Neuronal stem cell (in vitro differentiated cells): ENCODE data around the gene UVSSA.
"Not testable (repeated sequence)": the region's sequence is repeated elsewhere in the genome, so short reads cannot be mapped to it uniquely, and the experiment has no call there.

Experiments used
- DNase-seq: peaks from one replicate; pipeline ENCODE4 v3.0.0-alpha.2; 2013; ENCODE audit warnings: low spot score
- H2AFZ ChIP-seq: one replicate; pipeline ENCODE4 v1.6.1; 2013; ENCODE audit warnings: mild to moderate bottlenecking, low read length, inconsistent platforms
- H2AK5ac ChIP-seq: 2 replicates; pipeline ENCODE4 v1.6.1; 2013; ENCODE audit warnings: low read depth, mild to moderate bottlenecking, inconsistent platforms, low read length, moderate library complexity, mixed read lengths
- H2BK120ac ChIP-seq: 2 replicates; pipeline ENCODE4 v1.6.1; 2013; ENCODE audit warnings: low read depth, mild to moderate bottlenecking, inconsistent platforms, low read length, moderate library complexity, mixed read lengths
- H2BK12ac ChIP-seq: one replicate; pipeline ENCODE4 v1.6.1; 2013; ENCODE audit warnings: low read length, inconsistent platforms
- H2BK15ac ChIP-seq: 2 replicates; pipeline ENCODE4 v1.6.1; 2013; ENCODE audit warnings: mild to moderate bottlenecking, low read length, inconsistent platforms, mixed read lengths
- H2BK5ac ChIP-seq: one replicate; pipeline ENCODE4 v1.6.1; 2013; ENCODE audit warnings: inconsistent platforms, mild to moderate bottlenecking, low read length, moderate library complexity
- H3K14ac ChIP-seq: one replicate; pipeline ENCODE4 v1.6.1; 2013; ENCODE audit warnings: low read length, inconsistent platforms
- H3K18ac ChIP-seq: 2 replicates; pipeline ENCODE4 v1.6.1; 2013; ENCODE audit warnings: low read length, inconsistent platforms
- H3K23ac ChIP-seq: 2 replicates; pipeline ENCODE4 v1.6.1; 2013; ENCODE audit warnings: low read depth, mild to moderate bottlenecking, mixed read lengths, low read length, inconsistent platforms; ENCODE audit not compliant: poor library complexity
- H3K27ac ChIP-seq: replicated peaks from 3 replicates; pipeline ENCODE4 v1.5.1; 2013; ENCODE audit warnings: low read length, inconsistent platforms
- H3K27me3 ChIP-seq, 3 experiments: 2 replicates each; pipeline ENCODE4 v1.6.1; 2013; ENCODE audit warnings: low read length in 3 of 3, mild to moderate bottlenecking in 2 of 3, inconsistent platforms in 1 of 3, low read depth in 1 of 3, mixed read lengths in 1 of 3, moderate library complexity in 1 of 3; ENCODE audit not compliant: control insufficient read depth in 3 of 3, insufficient read depth in 3 of 3
- H3K36me3 ChIP-seq, 2 donors: replicated peaks in 1 of 2; 2 replicates each; pipeline ENCODE4 v1.6.1; 2013; ENCODE audit warnings: low read length in 2 of 2; ENCODE audit not compliant: control insufficient read depth in 2 of 2, insufficient read depth in 2 of 2
- H3K4ac ChIP-seq: 2 replicates; pipeline ENCODE4 v1.6.1; 2013; ENCODE audit warnings: inconsistent platforms, mild to moderate bottlenecking, low read length, moderate library complexity
- H3K4me1 ChIP-seq, 2 donors: 1 replicate in 1 of 2; 2 replicates in 1 of 2; pipeline ENCODE4 v1.6.1; 2013; ENCODE audit warnings: low read length in 2 of 2, low read depth in 1 of 2; ENCODE audit not compliant: control insufficient read depth in 2 of 2, insufficient read depth in 1 of 2
- H3K4me2 ChIP-seq: one replicate; pipeline ENCODE4 v1.6.1; 2013; ENCODE audit warnings: mild to moderate bottlenecking, low read length, inconsistent platforms; ENCODE audit not compliant: insufficient read depth, poor library complexity, severe bottlenecking
- H3K4me3 ChIP-seq, 2 donors: 2 replicates each; pipeline ENCODE4 v1.5.1; 2013; ENCODE audit warnings: low read length in 2 of 2, mild to moderate bottlenecking in 2 of 2, inconsistent platforms in 1 of 2, moderate library complexity in 1 of 2
- H3K79me1 ChIP-seq: one replicate; pipeline ENCODE4 v1.6.1; 2013; ENCODE audit warnings: low read depth, mild to moderate bottlenecking, inconsistent platforms, low read length, moderate library complexity
- H3K9ac ChIP-seq: one replicate; pipeline ENCODE4 v1.6.1; 2013; ENCODE audit warnings: mild to moderate bottlenecking, low read depth, low read length, inconsistent platforms; ENCODE audit not compliant: poor library complexity
- H3K9me3 ChIP-seq, 2 donors: replicated peaks in 1 of 2; 2 replicates each; pipeline versions ENCODE3 to v1.6.1; 2013; ENCODE audit warnings: low read length in 2 of 2, mild to moderate bottlenecking in 2 of 2, inconsistent platforms in 1 of 2, low read depth in 1 of 2, mixed read lengths in 1 of 2, moderate library complexity in 1 of 2; ENCODE audit not compliant: control insufficient read depth in 2 of 2, insufficient read depth in 1 of 2
- H4K8ac ChIP-seq: one replicate; pipeline ENCODE4 v1.6.1; 2013; ENCODE audit warnings: low read depth, mild to moderate bottlenecking, inconsistent platforms, low read length, moderate library complexity
- H4K91ac ChIP-seq: one replicate; pipeline ENCODE4 v1.6.1; 2013; ENCODE audit warnings: low read length, low read depth, mild to moderate bottlenecking, inconsistent platforms; ENCODE audit not compliant: poor library complexity
- WGBS, 2 donors: extraction: QIAGEN DNeasy Blood & Tissue Kit; methylation state at CpG; one replicate each; pipeline ENCODE4 v1.1.7; 2013; ENCODE audit warnings: missing lambda C conversion rate in 2 of 2, mixed read lengths in 1 of 2; ENCODE audit not compliant: insufficient read length in 2 of 2, insufficient replicate concordance in 1 of 2; ENCODE audit errors: extremely low coverage in 2 of 2; 5-methylcytosine and 5-hydroxymethylcytosine counted together

The UVSSA gene

GRCh38 chr4:1395389-1395820 is 48.4 kb downstream of the UVSSA start:
- not testable (repeated sequence) for H4K91ac ChIP-seq

DNA sequence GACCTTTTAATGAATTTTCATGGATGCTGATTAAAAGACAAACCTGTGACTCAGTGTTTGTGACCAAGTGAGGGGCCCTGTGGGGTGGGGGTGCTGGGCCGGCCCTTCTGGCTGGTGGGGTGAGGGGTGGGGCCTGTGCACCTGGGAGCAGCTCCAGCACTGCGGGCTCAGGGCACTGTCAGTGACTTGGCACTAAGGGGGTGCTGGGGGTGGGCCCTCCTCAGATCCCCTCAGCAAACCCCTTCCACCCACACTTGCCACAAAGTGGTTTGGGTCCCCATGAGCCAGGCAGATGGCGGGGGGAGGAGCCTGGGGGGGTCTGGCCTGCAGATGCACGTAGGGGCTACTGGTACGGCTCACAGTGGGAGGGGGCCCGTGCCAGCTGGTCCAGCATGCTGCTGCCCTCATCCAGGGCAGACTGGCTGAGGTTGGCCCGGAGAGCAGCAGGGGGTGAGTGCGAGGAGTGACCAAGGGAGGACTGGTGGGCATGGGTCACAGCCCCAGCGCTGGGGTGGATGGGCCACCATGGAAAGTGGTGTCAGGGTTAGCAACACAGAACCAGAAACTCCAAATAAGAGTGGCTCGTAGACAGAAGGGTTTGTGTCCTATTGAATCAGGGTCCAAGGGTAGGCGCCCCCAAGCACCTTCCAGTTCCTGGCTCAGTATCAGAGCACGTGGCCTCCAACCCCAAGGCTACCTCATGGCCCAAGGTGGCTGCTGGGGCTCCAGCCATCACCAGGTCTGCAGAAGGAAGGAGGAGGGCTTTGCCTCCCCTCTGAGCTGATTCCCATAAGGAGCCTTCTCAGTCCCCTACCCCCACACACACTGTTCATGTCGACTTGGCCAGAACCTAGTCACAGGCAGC is 49.2 kb downstream of the UVSSA start:
- WGBS, 2 donors = no CpG with 5 or more reads among the region's 13 CpGs
- Histone ChIP-seq H3K23ac (peak overlapping the region; percentile 37), H3K14ac (peak overlapping the region; percentile 27), H3K27me3 (peaks cover 0 to 13% (median 0%) of the 10 kb centered on the region in 3 experiments), H3K4me1 (no peaks in the 10 kb centered on the region), H3K4ac (no peak overlapping the region), H3K4me3 (peak overlapping the region in 1 of 2 donors; percentile 31), H3K9me3 (peaks cover 20 to 29% of the 10 kb centered on the region in 2 donors), H3K79me1 (peaks cover 6% of the 10 kb centered on the region), H2BK12ac (peak overlapping the region; percentile 31), H3K4me2 (no peak overlapping the region), H2AFZ (no peak overlapping the region), H3K27ac (no peak overlapping the region), H2AK5ac (no peak overlapping the region), H3K36me3 (peaks cover 0 to 3% of the 10 kb centered on the region in 2 donors), H2BK15ac (no peak overlapping the region), H4K91ac (no peak overlapping the region), H2BK120ac (no peak overlapping the region), H3K9ac (peak overlapping the region; percentile 67), H2BK5ac (no peak overlapping the region), H4K8ac (no peak overlapping the region), H3K18ac (peak overlapping the region; percentile 71)
- DNase-seq = no peak

More at GRCh38 chr4:1395389-1395820, 48.4 kb downstream of the UVSSA start:
- H4K8ac ChIP-seq, H2BK12ac ChIP-seq, H2AFZ ChIP-seq, DNase-seq, H2BK120ac ChIP-seq, H3K9ac ChIP-seq, H3K4me2 ChIP-seq, H2AK5ac ChIP-seq, H3K4ac ChIP-seq, H3K27me3 ChIP-seq, H3K18ac ChIP-seq, H2BK5ac ChIP-seq, H3K14ac ChIP-seq, H3K79me1 ChIP-seq, H3K36me3 ChIP-seq, H2BK15ac ChIP-seq, H3K23ac ChIP-seq, H3K27ac ChIP-seq, H3K4me1 ChIP-seq, H3K4me3 ChIP-seq: not testable (repeated sequence)
- WGBS, 2 donors = no CpG with 5 or more reads among the region's 26 CpGs
- H3K9me3 ChIP-seq = peaks cover 21 to 29% of the 10 kb centered on the region in 2 donors

DNA sequence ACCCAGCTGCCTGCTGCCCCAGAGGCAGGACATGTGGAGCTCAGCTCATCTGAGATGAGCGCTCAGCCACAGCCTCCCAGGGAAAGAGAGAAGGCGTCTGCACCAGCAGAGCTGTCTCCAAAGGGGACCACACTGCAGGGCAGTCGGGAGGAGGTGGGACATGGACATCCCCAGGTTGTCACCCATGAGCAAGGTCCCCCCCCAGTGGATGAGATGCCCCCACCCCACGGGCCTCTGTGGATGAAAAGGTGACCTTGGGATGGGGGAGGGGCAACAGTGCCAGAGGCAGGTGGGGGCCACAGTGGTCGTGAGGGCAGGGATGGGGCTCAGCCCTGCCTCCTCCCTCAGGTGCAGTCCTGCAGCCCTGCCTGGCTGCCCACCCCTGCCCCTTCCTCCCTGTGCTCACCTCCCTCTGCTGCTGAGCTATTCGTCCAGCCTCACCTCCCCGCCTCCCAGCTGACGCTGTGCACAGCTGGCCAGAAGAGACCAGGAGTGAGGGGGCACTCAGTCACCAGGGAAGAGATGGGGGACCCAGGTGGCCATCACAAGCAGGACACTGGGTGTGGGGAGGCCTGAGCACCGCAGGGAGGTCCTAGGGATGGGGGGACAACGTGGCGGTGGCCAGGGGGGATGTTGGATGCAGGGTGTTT is 49.9 kb downstream of the UVSSA start:
- H3K4me3 ChIP-seq = peak overlapping the region in 1 of 2 donors; percentile 33
- no peak overlapping the region for H4K91ac ChIP-seq

More for the DNA sequence above, 49.9 kb downstream of the UVSSA start:
- no peak overlapping the region for H2BK15ac ChIP-seq
- no peak overlapping the region for H3K23ac ChIP-seq
- H2AFZ ChIP-seq = no peak overlapping the region
- no peak overlapping the region for H3K9ac ChIP-seq
- peaks cover 4 to 21% (median 6%) of the 10 kb centered on the region in 3 experiments for H3K27me3 ChIP-seq
- no peak overlapping the region for H4K8ac ChIP-seq
- peaks cover 6% of the 10 kb centered on the region for H3K79me1 ChIP-seq
- H2AK5ac ChIP-seq = no peak overlapping the region
- no peak overlapping the region for H3K4ac ChIP-seq
- H3K4me1 ChIP-seq = no peaks in the 10 kb centered on the region
- no peak overlapping the region for H3K4me2 ChIP-seq
- H2BK120ac ChIP-seq = no peak overlapping the region
- no peak overlapping the region for H3K14ac ChIP-seq
- no peak overlapping the region for H2BK5ac ChIP-seq
- H2BK12ac ChIP-seq = no peak overlapping the region
- peaks cover 18 to 32% of the 10 kb centered on the region in 2 donors for H3K9me3 ChIP-seq
- no peak overlapping the region for H3K18ac ChIP-seq
- WGBS, 2 donors = no CpG with 5 or more reads among the region's 11 CpGs
- no peak overlapping the region for H3K27ac ChIP-seq
- peaks cover 0 to 3% of the 10 kb centered on the region in 2 donors for H3K36me3 ChIP-seq
- no peak for DNase-seq
